HEK293 (cell line): ENCODE results near the gene ZSCAN18.

ENCODE experiments used
- CTCF ChIA-PET: fragments of 350-600 bp; formaldehyde crosslinking; extraction: SDS; loops from one replicate; lab custom pipeline; 2021; ENCODE audit warnings: antibody characterized with exemption; lab: Yijun Ruan, JAX
- POLR2A ChIA-PET: fragments of 300-600 bp; formaldehyde crosslinking; extraction: SDS; loops from one replicate; lab custom pipeline; 2020; ENCODE audit warnings: antibody characterized with exemption, inconsistent platforms; lab: Yijun Ruan, JAX
- H3K27ac ChIP-seq: fragments of 200-500 bp; sonication (Bioruptor generic); 2 replicates; pipeline ENCODE4 v1.5.1; 2014; ENCODE audit warnings: low read depth, low read length, control low read depth, inconsistent platforms; ENCODE audit errors: extremely low read depth
- H3K36me3 ChIP-seq, 2 experiments: fragments of 200-500 bp in 1 of 2; sonication (Bioruptor generic) in 1 of 2; 1 replicate in 1 of 2; 2 replicates in 1 of 2; pipeline ENCODE4 v1.5.1; 2014 to 2017; ENCODE audit warnings: inconsistent platforms in 2 of 2, low read length in 2 of 2; ENCODE audit not compliant: control insufficient read depth in 2 of 2, insufficient read depth in 1 of 2
- H3K4me1 ChIP-seq: fragments of 200-500 bp; sonication (Bioruptor generic); 2 replicates; pipeline ENCODE4 v1.5.1; 2014; ENCODE audit warnings: mild to moderate bottlenecking, low read length, inconsistent platforms; ENCODE audit not compliant: control insufficient read depth, insufficient read depth
- H3K4me3 ChIP-seq: 2 replicates; pipeline ENCODE4 v1.5.1; 2011; ENCODE audit warnings: low read depth, mild to moderate bottlenecking, control low read depth, low read length, moderate library complexity
- H3K9me3 ChIP-seq: fragments of 200-500 bp; sonication (Bioruptor generic); 2 replicates; pipeline ENCODE4 v1.5.1; 2014; ENCODE audit warnings: low read depth, low read length, inconsistent platforms; ENCODE audit not compliant: control insufficient read depth, insufficient read depth
- CTCF ChIP-seq: fragments of 450-650 bp; formaldehyde crosslinking; IDR thresholded peaks from 2 replicates; pipeline ENCODE4 v1.5.1; 2016; ENCODE audit warnings: missing biosample characterization, missing genetic modification characterization
- ELK4 ChIP-seq: IDR thresholded peaks from 2 replicates; pipeline ENCODE4 v1.6.1; 2011; ENCODE audit warnings: mild to moderate bottlenecking, low read depth, low read length, borderline replicate concordance
- KLF9 ChIP-seq: fragments of 450-650 bp; formaldehyde crosslinking; IDR thresholded peaks from 2 replicates; pipeline ENCODE4 v1.5.1; 2016; ENCODE audit warnings: missing biosample characterization, missing genetic modification characterization, low read depth
- YY1 ChIP-seq: fragments of 450-650 bp; formaldehyde crosslinking; IDR thresholded peaks from 2 replicates; pipeline ENCODE4 v1.5.1; 2018; ENCODE audit warnings: missing biosample characterization, missing genetic modification characterization
- ZBTB44 ChIP-seq: fragments of 450-650 bp; IDR thresholded peaks from 2 replicates; pipeline ENCODE4 v1.5.1; 2018; ENCODE audit warnings: missing biosample characterization, mild to moderate bottlenecking, missing genetic modification characterization
- ZFP37 ChIP-seq: fragments of 450-650 bp; formaldehyde crosslinking; IDR thresholded peaks from 2 replicates; pipeline ENCODE4 v1.5.1; 2016; ENCODE audit warnings: missing biosample characterization, missing genetic modification characterization
- ZFP41 ChIP-seq: fragments of 450-650 bp; formaldehyde crosslinking; IDR thresholded peaks from 2 replicates; pipeline ENCODE4 v1.5.1; 2016; ENCODE audit warnings: missing biosample characterization, missing genetic modification characterization, borderline replicate concordance
- ZNF76 ChIP-seq: fragments of 450-650 bp; formaldehyde crosslinking; IDR thresholded peaks from 2 replicates; pipeline ENCODE4; 2016; ENCODE audit warnings: low read depth, missing biosample characterization, missing genetic modification characterization, borderline replicate concordance

Gene ZSCAN18

GRCh38 chr19:58034477-58034793 lies 63.6 kb downstream of the ZSCAN18 start:
- H3K4me1 ChIP-seq = no peaks in the 10 kb centered on the region
- no peaks in the 10 kb centered on the region for H3K9me3 ChIP-seq
- TF ChIP-seq ZBTB44 (tag by site-specific recombination) (no peak), CTCF (tag by site-specific recombination) (no peak), ZFP37 (tag by site-specific recombination) (no peak), ZFP41 (tag by site-specific recombination) (no peak), YY1 (tag by site-specific recombination) (no peak), KLF9 (tag by site-specific recombination) (no peak), ZNF76 (tag by site-specific recombination) (no peak), ELK4 (no peak)
- H3K36me3 ChIP-seq = no peaks in the 10 kb centered on the region
- H3K27ac ChIP-seq = no peak overlapping the region
- CTCF ChIA-PET = no interaction called here
- no peak overlapping the region for H3K4me3 ChIP-seq
- POLR2A ChIA-PET = no interaction called here
